Stimulated activated CD8-positive, alpha-beta memory T cell treated with anti-CD3 and anti-CD28 coated beads, Interleukin-12 subunit alpha, Interleukin-12 subunit beta, amount 100 ng/mL, for 1 hour (primary cell): ENCODE data around the gene SETMAR.

Experiments
- DNase-seq: peaks from one replicate; pipeline ENCODE4 v3.0.0-alpha.2; 2020; ENCODE audit warnings: low read depth

The SETMAR gene

GRCh38 chr3:4351164-4351855, 48.1 kb downstream of the SETMAR start:
- DNase-seq, result peak; percentile 14

- no peak for DNase-seq
Observed at GRCh38 chr3:4351872-4352271, 48.7 kb downstream of the SETMAR start.

- no peak for DNase-seq
Observed at GRCh38 chr3:4355401-4356219, 52.4 kb downstream of the SETMAR start.

GRCh38 chr3:4356220-4356540, 53.0 kb downstream of the SETMAR start:
- no peak for DNase-seq

GRCh38 chr3:4356546-4357410, 53.6 kb downstream of the SETMAR start:
- no peak for DNase-seq

GRCh38 chr3:4358273-4358672, 55.1 kb downstream of the SETMAR start:
- no peak for DNase-seq

GRCh38 chr3:4359805-4360502, 56.8 kb downstream of the SETMAR start:
- no peak for DNase-seq

- DNase-seq, result no peak
Observed at GRCh38 chr3:4360817-4361216, 57.6 kb downstream of the SETMAR start.

- no peak for DNase-seq
Observed at GRCh38 chr3:4362523-4362922, 59.4 kb downstream of the SETMAR start.
